SK-N-MC (cell line): ENCODE results near the gene SIAH3.

Source experiments
- EZH2 ChIP-seq: fragments of 200-600 bp; sonication (generic); IDR thresholded peaks from one replicate; pipeline ENCODE4 v1.6.1; 2017; ENCODE audit warnings: antibody characterized with exemption
- POLR2AphosphoS5 ChIP-seq: IDR thresholded peaks from 2 replicates; pipeline ENCODE4 v1.6.1; 2012; ENCODE audit warnings: mild to moderate bottlenecking, low read depth, low read length, borderline replicate concordance

GRCh38 chr13:45846681-45847080 is 4.9 kb downstream of the SIAH3 start:
- no peak for TF ChIP-seq EZH2
- no peak for TF ChIP-seq POLR2AphosphoS5
